DND-41 (cell line): ENCODE measurements around the gene RAB11FIP3.

Source experiments
- EZH2 ChIP-seq: IDR thresholded peaks from 3 replicates; pipeline ENCODE4 v1.6.1; 2012; ENCODE audit warnings: borderline replicate concordance, low read depth, mild to moderate bottlenecking, moderate library complexity, low read length, inconsistent platforms; ENCODE audit not compliant: severe bottlenecking
- TF ChIP-seq, protein P1 (sequence below): IDR thresholded peaks from 2 replicates; pipeline ENCODE4 v1.5.1; 2012; ENCODE audit warnings: borderline replicate concordance, low read length, moderate library complexity, mild to moderate bottlenecking; ENCODE audit not compliant: poor library complexity, severe bottlenecking; ENCODE audit errors: extremely low read depth

DNA sequence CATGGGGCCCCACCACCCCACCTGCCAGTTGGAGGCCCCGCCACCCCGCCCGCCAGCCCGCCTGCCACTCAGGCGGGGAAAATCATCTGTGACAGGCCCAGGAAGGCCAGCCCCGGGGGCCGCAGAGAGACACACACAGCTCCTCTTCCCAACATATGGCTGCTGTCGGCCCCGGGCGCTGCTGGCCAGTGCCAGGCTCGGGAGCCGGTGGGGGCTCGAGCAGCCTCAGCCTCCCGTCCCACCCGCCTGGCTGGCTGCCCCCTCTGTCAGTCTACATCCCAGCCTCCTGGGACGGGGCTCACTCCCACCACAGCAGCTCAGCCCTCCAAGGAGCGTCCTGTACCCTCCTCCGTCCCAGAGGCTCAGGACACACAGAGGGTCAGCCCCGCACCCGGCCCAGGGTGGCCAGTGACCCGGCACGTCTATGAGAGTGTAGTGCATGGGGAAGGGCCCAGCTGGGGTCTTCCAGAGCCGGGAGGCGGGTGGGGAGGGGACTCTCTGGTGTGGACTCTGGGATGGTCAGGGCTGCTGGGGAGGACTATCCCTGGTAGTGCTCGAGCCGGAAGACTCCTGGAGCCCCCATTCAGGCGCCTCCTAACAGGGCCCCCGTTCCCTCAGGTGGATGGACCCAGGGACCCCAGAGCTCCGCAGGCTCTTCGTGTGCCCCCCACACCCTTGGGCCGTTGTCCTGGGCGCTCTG, 131.2 kb downstream of the RAB11FIP3 start:
- TF ChIP-seq, protein P1, sequence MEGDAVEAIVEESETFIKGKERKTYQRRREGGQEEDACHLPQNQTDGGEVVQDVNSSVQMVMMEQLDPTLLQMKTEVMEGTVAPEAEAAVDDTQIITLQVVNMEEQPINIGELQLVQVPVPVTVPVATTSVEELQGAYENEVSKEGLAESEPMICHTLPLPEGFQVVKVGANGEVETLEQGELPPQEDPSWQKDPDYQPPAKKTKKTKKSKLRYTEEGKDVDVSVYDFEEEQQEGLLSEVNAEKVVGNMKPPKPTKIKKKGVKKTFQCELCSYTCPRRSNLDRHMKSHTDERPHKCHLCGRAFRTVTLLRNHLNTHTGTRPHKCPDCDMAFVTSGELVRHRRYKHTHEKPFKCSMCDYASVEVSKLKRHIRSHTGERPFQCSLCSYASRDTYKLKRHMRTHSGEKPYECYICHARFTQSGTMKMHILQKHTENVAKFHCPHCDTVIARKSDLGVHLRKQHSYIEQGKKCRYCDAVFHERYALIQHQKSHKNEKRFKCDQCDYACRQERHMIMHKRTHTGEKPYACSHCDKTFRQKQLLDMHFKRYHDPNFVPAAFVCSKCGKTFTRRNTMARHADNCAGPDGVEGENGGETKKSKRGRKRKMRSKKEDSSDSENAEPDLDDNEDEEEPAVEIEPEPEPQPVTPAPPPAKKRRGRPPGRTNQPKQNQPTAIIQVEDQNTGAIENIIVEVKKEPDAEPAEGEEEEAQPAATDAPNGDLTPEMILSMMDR, result no peak
- TF ChIP-seq EZH2, result no peak
